ENCODE measurements around the gene MMP27. TPM values are rescaled to one million over a fixed set of nuclear protein-coding genes. Genes with fewer than 3 reads are reported as not detected.
"Not testable (repeated sequence)": the region's sequence is repeated elsewhere in the genome, so short reads cannot be mapped to it uniquely, and the experiment has no call there.

The MMP27 gene
- polyA plus RNA-seq, 1 donor from 2014 or later = not detected

DNA sequence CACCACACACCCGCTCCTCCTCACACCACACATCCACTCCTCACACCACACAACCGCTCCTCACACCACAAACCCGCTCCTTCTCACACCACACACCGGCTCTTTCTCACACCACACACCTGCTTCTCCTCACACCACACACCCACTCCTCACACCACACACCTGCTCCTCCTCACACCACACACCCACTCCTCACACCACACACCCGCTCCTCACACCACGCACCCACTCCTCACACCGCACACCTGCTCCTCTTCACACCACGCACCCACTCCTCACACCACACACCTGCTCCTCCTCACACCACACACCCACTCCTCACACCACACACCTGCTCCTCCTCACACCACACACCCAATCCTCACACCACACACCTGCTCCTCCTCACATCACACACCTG is 25.4 kb upstream of the MMP27 start:
- not testable (repeated sequence) for H3K36me3 ChIP-seq (ENCODE audit: insufficient read depth, low read length); H3K9ac ChIP-seq (ENCODE audit: low read length); H3K9me2 ChIP-seq (ENCODE audit: insufficient read depth, low read length); H4K20me1 ChIP-seq (ENCODE audit: insufficient read depth); H3K27ac ChIP-seq (ENCODE audit: low read length); H3K27me3 ChIP-seq (ENCODE audit: insufficient read depth, low read depth, low read length); H3K79me2 ChIP-seq (replicated peaks; ENCODE audit: insufficient read depth, low read length); H3K4me3 ChIP-seq (ENCODE audit: low read length); H3K9me3 ChIP-seq (ENCODE audit: low read length); H3F3A ChIP-seq (ENCODE audit: insufficient read depth, low read length, poor library complexity, severe bottlenecking); H3K4me2 ChIP-seq (ENCODE audit: low read length); H2AFZ ChIP-seq (ENCODE audit: low read depth, low read length)

DNA sequence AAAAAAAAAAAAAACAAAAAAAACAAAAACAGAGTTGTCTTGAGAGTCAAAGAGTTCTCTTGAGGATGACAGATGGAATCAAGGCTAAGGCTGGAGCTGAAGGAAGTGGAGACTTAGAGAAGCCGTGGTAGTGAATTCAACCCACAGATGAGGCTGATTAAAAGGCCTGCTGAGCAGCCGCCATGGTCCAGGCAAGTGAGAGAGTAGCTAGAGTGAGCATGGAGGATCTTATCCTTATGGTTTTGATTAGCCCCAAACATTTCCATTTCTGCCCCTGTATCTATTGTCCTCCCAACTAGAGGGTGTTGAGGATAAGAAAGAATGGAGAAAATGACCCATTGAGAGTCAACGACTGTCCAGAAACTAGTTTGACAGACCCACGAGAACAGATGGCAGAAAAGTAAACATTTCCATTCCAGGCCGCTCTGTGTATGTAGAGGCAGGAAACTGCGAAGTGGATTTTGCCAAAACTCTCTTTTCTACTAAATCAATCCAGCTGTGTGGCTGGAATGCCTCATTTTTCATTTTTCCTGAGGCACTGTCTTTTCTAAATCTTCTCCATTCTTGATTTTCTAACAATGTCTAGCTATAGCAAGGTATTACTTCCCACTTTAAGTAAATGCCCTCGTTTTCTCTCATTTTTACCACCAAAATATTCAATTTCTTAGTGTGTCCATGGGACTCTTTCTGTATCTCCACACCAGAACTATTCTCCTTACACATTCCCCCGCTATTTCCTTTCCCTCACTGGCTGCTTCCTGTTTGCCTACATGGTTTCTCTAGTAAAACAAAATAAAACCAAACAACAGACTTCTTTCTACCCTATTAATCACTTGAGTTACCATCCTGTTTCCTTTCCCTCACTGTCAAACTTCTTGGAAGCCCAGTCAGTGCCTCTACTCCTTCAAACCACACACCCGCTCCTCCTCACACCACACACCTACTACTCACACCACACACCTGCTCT is 24.6 kb upstream of the MMP27 start:
- H3K27ac ChIP-seq (ENCODE audit: low read length) = no peak overlapping the region
- no peak overlapping the region for H3K9ac ChIP-seq (ENCODE audit: low read length)
- H2AFZ ChIP-seq (ENCODE audit: low read depth, low read length) = no peak overlapping the region
- H3K36me3 ChIP-seq (ENCODE audit: insufficient read depth, low read length) = no peaks in the 10 kb centered on the region
- H3K9me2 ChIP-seq (ENCODE audit: insufficient read depth, low read length) = no peaks in the 10 kb centered on the region
- H3K79me2 ChIP-seq (replicated peaks; ENCODE audit: insufficient read depth, low read length) = no peaks in the 10 kb centered on the region
- no peaks in the 10 kb centered on the region for H3K27me3 ChIP-seq (ENCODE audit: insufficient read depth, low read depth, low read length)
- no peak overlapping the region for H3K4me3 ChIP-seq (ENCODE audit: low read length)
- H3K4me2 ChIP-seq (ENCODE audit: low read length) = no peak overlapping the region
- no peaks in the 10 kb centered on the region for H4K20me1 ChIP-seq (ENCODE audit: insufficient read depth)
- no peak for TF ChIP-seq EZH2 (IDR thresholded peaks at IDR 0.05; ENCODE audit: borderline replicate concordance, insufficient read depth, low read length, poor library complexity, severe bottlenecking)
- TF ChIP-seq, protein P1, sequence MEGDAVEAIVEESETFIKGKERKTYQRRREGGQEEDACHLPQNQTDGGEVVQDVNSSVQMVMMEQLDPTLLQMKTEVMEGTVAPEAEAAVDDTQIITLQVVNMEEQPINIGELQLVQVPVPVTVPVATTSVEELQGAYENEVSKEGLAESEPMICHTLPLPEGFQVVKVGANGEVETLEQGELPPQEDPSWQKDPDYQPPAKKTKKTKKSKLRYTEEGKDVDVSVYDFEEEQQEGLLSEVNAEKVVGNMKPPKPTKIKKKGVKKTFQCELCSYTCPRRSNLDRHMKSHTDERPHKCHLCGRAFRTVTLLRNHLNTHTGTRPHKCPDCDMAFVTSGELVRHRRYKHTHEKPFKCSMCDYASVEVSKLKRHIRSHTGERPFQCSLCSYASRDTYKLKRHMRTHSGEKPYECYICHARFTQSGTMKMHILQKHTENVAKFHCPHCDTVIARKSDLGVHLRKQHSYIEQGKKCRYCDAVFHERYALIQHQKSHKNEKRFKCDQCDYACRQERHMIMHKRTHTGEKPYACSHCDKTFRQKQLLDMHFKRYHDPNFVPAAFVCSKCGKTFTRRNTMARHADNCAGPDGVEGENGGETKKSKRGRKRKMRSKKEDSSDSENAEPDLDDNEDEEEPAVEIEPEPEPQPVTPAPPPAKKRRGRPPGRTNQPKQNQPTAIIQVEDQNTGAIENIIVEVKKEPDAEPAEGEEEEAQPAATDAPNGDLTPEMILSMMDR (IDR thresholded peaks at IDR 0.05; ENCODE audit: poor library complexity, severe bottlenecking) = no peak
- no peak for TF ChIP-seq EP300 (conservative IDR thresholded peaks at IDR 0.05; ENCODE audit: poor library complexity, severe bottlenecking)
- no peak for TF ChIP-seq RAD21 (conservative IDR thresholded peaks at IDR 0.05)
- no peak for TF ChIP-seq POLR2AphosphoS5 (IDR thresholded peaks at IDR 0.05)
- TF ChIP-seq MXI1 (conservative IDR thresholded peaks at IDR 0.05; ENCODE audit: poor library complexity, severe bottlenecking) = no peak
- TF ChIP-seq SMC3 (conservative IDR thresholded peaks at IDR 0.05; ENCODE audit: poor library complexity) = no peak
- TF ChIP-seq, protein P2, sequence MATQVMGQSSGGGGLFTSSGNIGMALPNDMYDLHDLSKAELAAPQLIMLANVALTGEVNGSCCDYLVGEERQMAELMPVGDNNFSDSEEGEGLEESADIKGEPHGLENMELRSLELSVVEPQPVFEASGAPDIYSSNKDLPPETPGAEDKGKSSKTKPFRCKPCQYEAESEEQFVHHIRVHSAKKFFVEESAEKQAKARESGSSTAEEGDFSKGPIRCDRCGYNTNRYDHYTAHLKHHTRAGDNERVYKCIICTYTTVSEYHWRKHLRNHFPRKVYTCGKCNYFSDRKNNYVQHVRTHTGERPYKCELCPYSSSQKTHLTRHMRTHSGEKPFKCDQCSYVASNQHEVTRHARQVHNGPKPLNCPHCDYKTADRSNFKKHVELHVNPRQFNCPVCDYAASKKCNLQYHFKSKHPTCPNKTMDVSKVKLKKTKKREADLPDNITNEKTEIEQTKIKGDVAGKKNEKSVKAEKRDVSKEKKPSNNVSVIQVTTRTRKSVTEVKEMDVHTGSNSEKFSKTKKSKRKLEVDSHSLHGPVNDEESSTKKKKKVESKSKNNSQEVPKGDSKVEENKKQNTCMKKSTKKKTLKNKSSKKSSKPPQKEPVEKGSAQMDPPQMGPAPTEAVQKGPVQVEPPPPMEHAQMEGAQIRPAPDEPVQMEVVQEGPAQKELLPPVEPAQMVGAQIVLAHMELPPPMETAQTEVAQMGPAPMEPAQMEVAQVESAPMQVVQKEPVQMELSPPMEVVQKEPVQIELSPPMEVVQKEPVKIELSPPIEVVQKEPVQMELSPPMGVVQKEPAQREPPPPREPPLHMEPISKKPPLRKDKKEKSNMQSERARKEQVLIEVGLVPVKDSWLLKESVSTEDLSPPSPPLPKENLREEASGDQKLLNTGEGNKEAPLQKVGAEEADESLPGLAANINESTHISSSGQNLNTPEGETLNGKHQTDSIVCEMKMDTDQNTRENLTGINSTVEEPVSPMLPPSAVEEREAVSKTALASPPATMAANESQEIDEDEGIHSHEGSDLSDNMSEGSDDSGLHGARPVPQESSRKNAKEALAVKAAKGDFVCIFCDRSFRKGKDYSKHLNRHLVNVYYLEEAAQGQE (IDR thresholded peaks at IDR 0.05; ENCODE audit: borderline replicate concordance) = no peak
- TF ChIP-seq TAF1 (IDR thresholded peaks at IDR 0.05; ENCODE audit: low read depth) = no peak
- H3K9me3 ChIP-seq (ENCODE audit: low read length) = no peaks in the 10 kb centered on the region
- no peaks in the 10 kb centered on the region for H3F3A ChIP-seq (ENCODE audit: insufficient read depth, low read length, poor library complexity, severe bottlenecking)
